GM19238 (cell line): ENCODE results near the gene DOC2A.
"Not testable (repeated sequence)": the region's sequence is repeated elsewhere in the genome, so short reads cannot be mapped to it uniquely, and the experiment has no call there.

Source experiments
- DNase-seq: peaks from one replicate; pipeline ENCODE4 v3.0.0; 2011; ENCODE audit warnings: low spot score; ENCODE audit not compliant: insufficient read length

Gene DOC2A

GRCh38 chr16:30010844-30011713 lies at the start of gene DOC2A:
Gene DOC2A, minus strand, starts transcription at chr16:30011027. Its CDS starts 805 bp downstream, at chr16:30010222.
- DNase-seq, result no peak

- DNase-seq, result no peak
Measured at GRCh38 chr16:30060346-30060745, 49.5 kb upstream of the DOC2A start.

- no peak for DNase-seq
Measured at GRCh38 chr16:30054959-30055553, 44.2 kb upstream of the DOC2A start.

GRCh38 chr16:30054451-30054850 lies 43.6 kb upstream of the DOC2A start:
- DNase-seq, result no peak

GRCh38 chr16:30053376-30054015 lies 42.7 kb upstream of the DOC2A start:
- DNase-seq, result no peak

- peak; percentile 92 for DNase-seq
Measured at GRCh38 chr16:30052671-30053372, 42.0 kb upstream of the DOC2A start.

GRCh38 chr16:30051518-30051917 lies 40.7 kb upstream of the DOC2A start:
- no peak for DNase-seq

GRCh38 chr16:30049871-30050270 lies 39.0 kb upstream of the DOC2A start:
- DNase-seq, result no peak

GRCh38 chr16:30046588-30046987 lies 35.8 kb upstream of the DOC2A start:
- no peak for DNase-seq

GRCh38 chr16:30046178-30046577 lies 35.4 kb upstream of the DOC2A start:
- no peak for DNase-seq

GRCh38 chr16:30041841-30042240 lies 31.0 kb upstream of the DOC2A start:
- DNase-seq, result no peak

- not testable (repeated sequence) for DNase-seq
Measured at GRCh38 chr16:30040690-30041089, 29.9 kb upstream of the DOC2A start.

- DNase-seq, result no peak
Measured at GRCh38 chr16:30040221-30040620, 29.4 kb upstream of the DOC2A start.

- DNase-seq, result no peak
Measured at GRCh38 chr16:30033270-30033669, 22.4 kb upstream of the DOC2A start.

GRCh38 chr16:30032083-30032819 lies 21.4 kb upstream of the DOC2A start:
- peak; percentile 59 for DNase-seq

GRCh38 chr16:30031477-30031918 lies 20.7 kb upstream of the DOC2A start:
- no peak for DNase-seq

GRCh38 chr16:30030841-30031413 lies 20.1 kb upstream of the DOC2A start, which contains the start of gene TLCD3B:
Gene TLCD3B, minus strand, starts transcription at chr16:30031271. Its CDS starts 744 bp downstream, at chr16:30030527.
- no peak for DNase-seq

- no peak for DNase-seq
Measured at GRCh38 chr16:30030011-30030685, 19.3 kb upstream of the DOC2A start.

GRCh38 chr16:30028438-30029076 lies 17.7 kb upstream of the DOC2A start:
- no peak for DNase-seq
